Astrocyte of the cerebellum (primary cell): Measurements from ENCODE around the gene PRAC1.

Source experiments
- DNase-seq: peaks from one replicate; pipeline ENCODE4 v3.0.0-alpha.2; 2011; ENCODE audit warnings: low read depth
- H3K4me3 ChIP-seq: 2 replicates; pipeline ENCODE4 v1.5.1; 2011; ENCODE audit warnings: mild to moderate bottlenecking, low read depth, low read length, moderate library complexity
- in situ Hi-C: cut with HindIII; loops from 2 replicates; pipeline ENCODE4 v1.10.0; 2017; ENCODE audit warnings: low sequenced_read_pairs
- TF ChIP-seq, protein P1 (sequence below): IDR thresholded peaks from 2 replicates; pipeline ENCODE4 v1.5.1; 2012; ENCODE audit warnings: low read length, low read depth, moderate library complexity, mild to moderate bottlenecking; ENCODE audit errors: missing control alignments

PRAC1 gene

DNA sequence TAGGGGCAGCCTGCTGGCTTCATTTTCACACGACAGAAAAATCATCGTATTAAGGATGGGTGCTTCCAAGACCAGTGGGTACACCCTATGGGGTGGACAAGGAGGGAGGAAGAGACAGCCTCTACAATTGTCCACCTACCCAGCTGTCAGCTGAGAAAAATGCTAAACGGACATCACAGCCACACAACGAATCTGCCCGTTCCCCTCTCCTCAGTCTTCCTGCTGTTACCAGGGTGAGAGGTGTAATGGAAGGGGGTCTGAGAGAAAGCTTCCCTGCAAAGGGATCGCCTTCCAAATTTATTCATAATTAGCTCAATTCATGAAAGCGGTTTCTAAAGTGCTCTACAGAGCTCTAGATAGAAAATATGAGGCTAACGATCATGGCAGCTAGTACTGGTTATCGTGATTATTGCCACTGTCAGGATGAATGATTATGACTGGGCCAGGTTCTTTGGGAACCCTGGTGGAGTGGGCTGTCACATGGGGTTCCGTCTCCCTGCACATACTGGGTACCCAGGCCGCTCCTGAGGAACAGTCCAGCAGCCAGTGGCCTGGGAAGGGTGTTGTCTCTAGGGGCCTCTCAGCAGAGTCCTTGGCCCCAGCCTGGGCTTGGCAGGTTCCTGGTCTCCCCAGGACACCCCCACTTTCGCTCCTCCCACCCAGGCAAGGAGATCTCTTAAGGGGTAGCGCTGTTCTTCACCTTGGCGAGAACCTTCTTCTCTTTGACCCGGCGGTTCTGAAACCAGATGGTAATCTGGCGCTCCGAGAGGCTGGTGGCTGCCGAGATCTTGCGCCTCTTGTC is 4.0 kb upstream of the PRAC1 start:
- TF ChIP-seq, protein P1, sequence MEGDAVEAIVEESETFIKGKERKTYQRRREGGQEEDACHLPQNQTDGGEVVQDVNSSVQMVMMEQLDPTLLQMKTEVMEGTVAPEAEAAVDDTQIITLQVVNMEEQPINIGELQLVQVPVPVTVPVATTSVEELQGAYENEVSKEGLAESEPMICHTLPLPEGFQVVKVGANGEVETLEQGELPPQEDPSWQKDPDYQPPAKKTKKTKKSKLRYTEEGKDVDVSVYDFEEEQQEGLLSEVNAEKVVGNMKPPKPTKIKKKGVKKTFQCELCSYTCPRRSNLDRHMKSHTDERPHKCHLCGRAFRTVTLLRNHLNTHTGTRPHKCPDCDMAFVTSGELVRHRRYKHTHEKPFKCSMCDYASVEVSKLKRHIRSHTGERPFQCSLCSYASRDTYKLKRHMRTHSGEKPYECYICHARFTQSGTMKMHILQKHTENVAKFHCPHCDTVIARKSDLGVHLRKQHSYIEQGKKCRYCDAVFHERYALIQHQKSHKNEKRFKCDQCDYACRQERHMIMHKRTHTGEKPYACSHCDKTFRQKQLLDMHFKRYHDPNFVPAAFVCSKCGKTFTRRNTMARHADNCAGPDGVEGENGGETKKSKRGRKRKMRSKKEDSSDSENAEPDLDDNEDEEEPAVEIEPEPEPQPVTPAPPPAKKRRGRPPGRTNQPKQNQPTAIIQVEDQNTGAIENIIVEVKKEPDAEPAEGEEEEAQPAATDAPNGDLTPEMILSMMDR: no peak
- in situ Hi-C loops: no loop called here
- no peak overlapping the region for H3K4me3 ChIP-seq
- no peak for DNase-seq

DNA sequence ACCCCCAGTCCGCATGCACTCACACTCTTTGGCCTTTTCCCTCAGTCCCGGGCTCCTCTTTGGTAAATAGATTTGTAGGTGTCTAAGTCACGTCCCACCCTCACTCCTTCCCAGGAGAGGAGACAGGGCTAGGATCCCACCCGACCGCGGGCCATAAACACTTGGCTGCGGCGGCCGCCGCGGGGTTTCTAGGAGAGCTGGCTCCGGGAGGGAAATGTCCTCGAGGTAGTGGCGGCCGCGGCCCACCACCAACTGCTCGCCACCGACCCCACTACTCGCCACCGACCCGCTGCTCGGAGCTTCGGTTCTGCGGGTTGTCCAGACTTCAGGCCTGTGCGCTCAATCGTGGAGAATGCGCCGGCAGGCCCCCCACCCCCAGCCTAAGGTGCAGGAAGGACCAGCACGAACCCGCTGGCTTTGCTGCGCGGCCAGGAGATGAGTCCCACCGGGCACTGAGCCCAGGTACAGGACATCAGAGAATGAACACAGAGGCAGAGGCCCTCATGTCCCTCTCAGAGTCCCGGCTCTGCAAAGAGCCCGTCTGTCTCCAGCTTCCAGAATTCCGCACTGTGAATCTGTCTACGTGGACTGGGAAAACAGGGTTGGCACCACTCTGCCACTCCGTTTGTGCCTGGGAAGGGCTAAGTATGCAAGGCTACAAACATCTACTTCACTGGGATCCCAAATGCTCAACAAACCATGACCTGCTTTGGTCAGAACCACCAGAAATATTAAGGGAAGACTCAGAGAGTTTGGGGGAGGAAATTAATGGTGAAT is 3.2 kb upstream of the PRAC1 start:
- DNase-seq: no peak
- H3K4me3 ChIP-seq: no peak overlapping the region
- in situ Hi-C loops: no loop called here
- TF ChIP-seq, protein P1: no peak

DNA sequence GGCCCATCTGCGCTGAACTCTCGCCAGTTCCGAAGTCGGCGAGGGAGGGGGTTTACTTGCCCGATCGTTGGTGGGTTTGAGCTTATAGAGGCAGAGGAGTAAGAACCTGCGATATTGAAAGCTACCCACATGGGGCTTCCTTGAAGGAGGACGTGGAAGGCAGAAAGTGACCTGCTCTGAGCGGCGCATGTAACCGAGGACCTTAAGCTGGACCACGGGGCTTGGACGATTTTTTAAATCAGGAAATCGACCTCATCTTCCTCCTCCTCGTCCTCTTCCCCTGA is 2.6 kb upstream of the PRAC1 start:
- DNase-seq: no peak
- no peak overlapping the region for H3K4me3 ChIP-seq
- in situ Hi-C loops: no loop called here
- TF ChIP-seq, protein P1: no peak

DNA sequence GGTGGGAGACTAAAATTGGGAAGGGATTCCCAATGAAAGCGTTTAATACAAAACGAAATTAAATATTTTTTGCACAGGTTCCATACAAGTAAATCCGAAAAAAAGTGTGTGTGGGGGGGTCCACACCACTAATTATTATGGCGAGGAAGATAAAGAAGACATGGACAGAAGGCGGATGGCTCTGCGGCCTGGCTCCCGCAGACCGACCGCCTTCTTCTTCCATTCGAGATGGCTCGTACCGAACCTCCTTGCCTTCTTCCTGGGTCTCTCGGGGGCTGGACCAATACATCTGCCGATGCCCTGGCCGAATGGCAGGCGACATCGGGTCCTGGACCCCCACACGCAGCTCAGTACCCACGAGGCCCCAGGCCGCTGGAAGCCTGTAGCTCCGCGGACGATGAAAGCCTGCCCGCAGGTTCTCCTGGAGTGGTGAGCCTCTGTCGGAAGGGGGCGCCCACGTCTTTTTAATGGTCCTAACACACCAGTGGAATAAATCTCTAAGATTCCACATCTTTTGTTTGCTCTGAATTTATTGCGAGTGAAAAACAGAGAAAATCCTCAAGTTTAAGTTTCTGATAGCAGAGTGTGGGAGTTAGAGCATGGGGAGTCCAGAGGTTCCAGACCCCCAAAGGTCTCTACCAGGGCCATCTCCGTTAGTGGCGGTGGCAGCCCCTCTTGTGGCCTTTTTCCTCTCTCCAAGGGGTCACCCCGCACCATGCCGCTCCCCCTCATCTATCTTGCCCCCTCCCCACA is 2.1 kb upstream of the PRAC1 start:
- no peak overlapping the region for H3K4me3 ChIP-seq
- DNase-seq: peak; percentile 57
- TF ChIP-seq, protein P1: peak; percentile 81
- in situ Hi-C loops: no loop called here

DNA sequence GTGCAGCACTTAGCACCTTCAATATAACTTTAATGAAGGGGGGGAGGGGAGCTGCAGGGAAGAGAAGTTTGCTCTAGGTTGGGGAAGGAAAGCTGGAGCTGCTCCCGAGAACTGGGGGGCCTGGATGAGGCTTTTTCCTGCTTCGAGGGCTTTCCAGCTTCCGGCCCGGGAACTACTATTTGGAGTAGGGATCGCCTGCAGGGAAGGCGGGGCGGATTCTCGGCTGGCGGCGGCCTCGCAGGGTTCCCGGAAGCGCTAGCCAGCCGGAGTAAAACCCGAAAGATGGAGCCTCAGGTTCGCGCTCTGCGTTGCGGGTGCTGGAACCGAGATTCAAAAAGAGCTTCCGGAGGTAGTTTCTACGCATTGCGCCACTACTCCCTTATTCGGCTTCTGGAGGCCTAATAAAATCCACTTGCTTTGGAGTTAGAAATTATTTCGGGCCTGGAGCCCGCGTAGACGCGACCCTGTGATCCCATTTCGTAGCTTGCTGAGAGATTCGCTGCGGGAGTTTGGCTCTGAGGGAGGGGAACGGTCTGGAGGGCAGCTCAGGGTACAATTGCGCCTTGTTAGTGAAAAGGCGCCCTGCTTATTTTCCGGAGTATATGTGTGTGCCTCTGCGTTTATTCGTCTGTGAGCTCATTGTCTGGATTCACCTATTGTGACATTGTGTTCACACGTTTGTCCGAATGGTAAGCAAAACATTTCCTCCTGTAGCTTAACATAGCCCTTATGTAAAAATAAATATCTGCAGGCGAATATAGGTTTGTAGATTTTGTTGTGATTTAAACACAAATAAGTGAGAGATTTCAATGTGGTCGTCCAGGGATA is 1.3 kb upstream of the PRAC1 start:
- TF ChIP-seq, protein P1: no peak
- in situ Hi-C loops: no loop called here
- no peak for DNase-seq
- H3K4me3 ChIP-seq: no peak overlapping the region
